ENCODE data around the gene TTC39C.

The TTC39C gene

GRCh38 chr18:23992089-23992940 lies 22.2 kb upstream of the TTC39C start:
- DNase-seq (ENCODE audit: low read depth, low spot score): no peak

DNA sequence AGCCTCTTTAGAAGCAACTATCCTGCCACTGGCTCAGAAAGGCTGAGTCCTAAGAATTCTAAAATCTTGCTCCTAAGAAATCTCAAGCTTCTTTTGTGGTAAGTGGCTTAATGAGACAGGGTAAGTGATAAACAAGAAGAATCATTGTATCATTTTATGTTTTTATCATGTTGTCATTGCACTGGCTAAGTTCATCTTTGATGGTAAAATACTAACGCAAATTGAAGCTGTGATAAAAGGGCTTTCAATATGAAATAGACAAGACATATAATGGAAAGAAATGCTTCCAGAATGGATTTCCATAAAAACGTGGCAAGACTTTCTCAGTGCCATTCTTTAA lies 21.6 kb upstream of the TTC39C start:
- DNase-seq (ENCODE audit: low read depth, low spot score): no peak

- no peak for DNase-seq (ENCODE audit: low read depth, low spot score)
Observed at GRCh38 chr18:23994361-23994902, 20.1 kb upstream of the TTC39C start.

DNA sequence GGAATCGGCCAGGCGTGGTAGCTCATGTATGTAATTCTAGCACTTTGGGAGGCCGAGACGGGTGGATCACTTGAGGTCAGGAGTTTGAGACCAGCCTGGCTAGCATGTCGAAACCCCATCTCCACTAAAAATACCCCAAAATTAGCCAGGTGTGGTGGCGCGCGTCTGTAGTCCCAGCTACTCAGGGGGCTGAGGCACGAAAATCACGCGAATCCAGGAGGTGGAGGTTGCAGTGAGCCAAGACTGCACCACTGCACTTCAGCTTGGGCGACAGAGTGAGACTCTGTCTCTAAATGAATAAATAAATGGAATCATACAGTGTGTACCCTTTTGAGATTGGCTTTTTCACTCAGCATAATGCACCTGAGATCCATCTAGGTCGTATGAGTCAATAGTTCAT lies 19.4 kb upstream of the TTC39C start:
- no peak for DNase-seq (ENCODE audit: low read depth, low spot score)

DNA sequence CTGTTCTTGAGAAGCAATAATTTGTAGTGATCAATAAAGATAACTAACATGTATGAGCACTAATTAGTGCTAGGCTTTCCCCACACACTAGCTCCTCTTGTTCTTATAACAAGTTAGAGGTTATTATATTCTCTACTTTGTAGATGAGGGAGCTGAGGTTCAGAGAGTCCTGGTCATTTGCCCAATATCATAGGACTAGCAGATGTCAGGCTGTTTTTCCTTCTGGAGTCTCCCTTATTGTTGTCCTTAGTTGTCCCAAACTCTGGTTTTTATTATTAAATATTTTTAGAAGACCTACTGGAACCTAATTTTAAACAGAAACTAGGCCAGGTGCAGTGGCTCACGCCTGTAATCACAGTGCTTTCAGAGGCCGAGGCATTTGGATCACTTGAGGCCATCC lies 16.5 kb upstream of the TTC39C start:
- DNase-seq (ENCODE audit: low read depth, low spot score): no peak

GRCh38 chr18:23998820-23999219 lies 15.7 kb upstream of the TTC39C start:
- no peak for DNase-seq (ENCODE audit: low read depth, low spot score)

DNA sequence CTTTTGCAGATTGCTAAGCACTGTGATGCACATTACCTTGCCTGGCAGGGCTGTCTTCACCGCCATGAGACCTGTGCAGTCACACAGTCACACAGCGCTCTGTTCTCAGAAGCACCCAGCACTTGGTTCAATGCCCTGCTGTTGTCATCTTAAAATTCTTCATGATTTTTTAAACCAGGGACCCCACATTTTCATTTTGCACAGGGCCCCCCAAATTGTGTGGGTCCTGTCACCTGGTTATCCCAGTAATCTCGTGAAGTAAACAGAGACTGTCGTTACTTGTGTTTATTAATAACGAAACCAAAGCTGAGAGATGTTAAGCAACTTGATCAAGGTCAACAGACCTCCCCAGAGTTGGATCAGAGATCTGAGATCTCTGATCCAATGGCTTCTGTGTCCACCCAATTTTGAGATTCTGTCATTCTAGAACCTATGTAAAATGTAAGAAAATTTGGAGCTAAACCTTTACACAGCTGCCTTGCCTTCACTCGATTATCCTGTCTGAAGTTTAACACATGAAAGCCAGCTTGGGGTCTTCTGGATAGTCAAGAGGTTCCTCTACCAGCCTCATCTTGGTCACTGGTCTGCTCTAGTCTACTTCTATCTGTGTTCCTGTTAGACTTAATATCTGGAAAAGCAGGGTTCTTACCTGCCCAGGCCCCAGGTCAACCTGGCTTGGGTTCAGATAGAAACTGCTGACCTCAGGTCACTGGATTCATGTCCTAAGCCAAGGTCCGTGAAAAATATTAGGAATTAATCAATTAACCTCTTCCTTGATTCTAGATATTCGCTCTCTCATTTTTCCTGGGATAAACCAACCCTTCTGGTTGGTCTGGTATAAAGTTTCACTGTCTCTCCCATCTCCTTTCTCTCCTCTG lies 13.7 kb upstream of the TTC39C start:
- DNase-seq (ENCODE audit: low read depth, low spot score): no peak

GRCh38 chr18:24002479-24002878 lies 12.1 kb upstream of the TTC39C start:
- DNase-seq (ENCODE audit: low read depth, low spot score): no peak

- no peak for DNase-seq (ENCODE audit: low read depth, low spot score)
Observed at GRCh38 chr18:24003288-24003687, 11.3 kb upstream of the TTC39C start.

DNA sequence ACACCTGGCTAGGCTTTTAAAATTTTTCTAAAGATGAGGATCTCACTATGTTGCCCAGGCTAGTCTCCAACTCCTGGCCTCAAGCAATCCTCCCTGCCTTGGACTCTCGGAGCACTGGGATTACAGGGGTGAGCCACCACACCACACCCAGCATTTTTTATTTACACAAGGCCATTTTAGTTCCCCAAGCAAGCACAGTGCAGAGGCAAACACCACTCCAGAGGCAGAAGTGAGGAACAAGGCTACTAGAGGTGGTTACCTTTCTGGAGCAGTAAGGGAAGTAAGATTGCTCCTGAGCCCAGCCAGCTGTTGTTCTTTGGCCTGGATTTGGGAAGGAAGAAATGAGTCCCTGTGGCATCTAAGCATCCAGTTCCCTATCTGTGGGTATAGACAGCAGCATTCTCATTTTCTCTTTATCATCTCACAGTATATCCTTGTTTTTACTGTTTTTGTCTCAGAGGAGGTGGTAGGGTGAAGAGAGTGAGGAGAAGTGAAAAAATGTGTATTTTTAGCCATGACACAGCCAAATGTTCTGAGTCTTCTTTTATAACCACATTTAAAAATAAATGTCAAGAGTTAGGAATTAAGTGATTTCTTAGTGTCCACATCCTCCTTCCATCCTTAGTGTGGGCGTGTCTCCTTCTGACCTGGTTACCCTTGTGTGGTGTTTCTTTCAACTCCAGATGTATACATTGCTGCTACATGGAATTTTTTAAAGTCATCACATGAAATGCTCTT lies 10.5 kb upstream of the TTC39C start:
- DNase-seq (ENCODE audit: low read depth, low spot score): no peak

DNA sequence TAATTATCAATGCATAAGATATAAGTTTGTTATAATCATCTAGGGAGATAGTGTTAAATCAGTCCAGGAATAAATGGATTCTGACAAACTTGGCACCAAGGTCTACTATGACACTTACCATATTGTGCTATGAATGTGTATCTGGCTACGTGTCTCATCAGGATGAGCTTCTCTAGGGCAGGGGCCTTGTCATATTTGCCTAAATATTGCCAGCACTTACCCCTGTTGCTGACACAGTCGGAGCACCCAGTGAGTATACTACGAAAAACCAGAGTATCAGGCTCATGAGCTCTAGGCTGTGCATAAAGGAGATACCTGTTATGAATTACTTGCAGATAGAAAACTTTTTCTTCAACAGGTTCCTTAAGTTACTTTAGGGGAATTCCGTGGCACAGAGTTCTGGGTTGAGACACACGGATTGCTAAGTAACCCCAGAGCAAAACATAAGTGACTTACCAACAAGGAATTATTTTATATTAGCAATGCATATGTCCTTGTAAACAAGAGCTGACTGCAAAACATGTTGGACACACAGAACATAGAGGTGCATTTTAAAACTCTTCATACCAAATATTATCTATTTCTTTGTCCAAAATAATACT lies 7.7 kb upstream of the TTC39C start:
- no peak for DNase-seq (ENCODE audit: low read depth, low spot score)

GRCh38 chr18:24009246-24009645 lies 5.3 kb upstream of the TTC39C start:
- no peak for DNase-seq (ENCODE audit: low read depth, low spot score)

DNA sequence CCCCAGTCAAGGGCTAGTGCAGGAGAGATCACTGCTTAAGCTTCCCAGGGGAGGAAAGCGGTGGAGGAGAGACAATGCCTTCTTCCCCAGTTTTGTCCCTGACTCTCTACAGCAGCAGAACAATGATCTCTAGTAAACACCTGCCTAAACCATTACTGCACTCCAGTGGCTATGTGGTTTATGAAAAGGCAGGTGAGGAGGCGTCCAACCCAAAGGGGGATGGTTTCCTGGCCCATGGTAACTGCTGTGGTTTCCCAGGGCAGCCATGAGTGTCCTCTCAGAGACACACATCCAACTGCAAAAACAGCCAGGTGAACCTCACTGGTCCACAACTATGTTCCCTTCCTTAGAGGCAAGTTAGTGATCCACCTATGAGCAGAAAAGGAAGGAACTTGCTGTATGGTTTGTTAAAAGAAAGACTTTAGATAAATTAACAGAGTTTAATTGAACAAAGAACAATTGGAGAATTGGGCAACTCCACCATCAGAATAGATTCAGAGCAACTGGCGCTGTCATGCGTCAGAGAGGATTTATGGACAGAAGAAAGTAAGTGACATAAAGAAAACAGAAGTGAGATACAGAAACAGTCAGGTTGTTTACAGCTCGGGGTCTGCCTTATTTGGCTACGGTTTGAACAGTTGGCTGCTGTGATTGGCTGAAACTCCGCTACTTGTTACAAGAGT lies 4.8 kb upstream of the TTC39C start:
- no peak for DNase-seq (ENCODE audit: low read depth, low spot score)

- DNase-seq (ENCODE audit: low read depth, low spot score): no peak
Observed at GRCh38 chr18:24010673-24011072, 3.9 kb upstream of the TTC39C start.

DNA sequence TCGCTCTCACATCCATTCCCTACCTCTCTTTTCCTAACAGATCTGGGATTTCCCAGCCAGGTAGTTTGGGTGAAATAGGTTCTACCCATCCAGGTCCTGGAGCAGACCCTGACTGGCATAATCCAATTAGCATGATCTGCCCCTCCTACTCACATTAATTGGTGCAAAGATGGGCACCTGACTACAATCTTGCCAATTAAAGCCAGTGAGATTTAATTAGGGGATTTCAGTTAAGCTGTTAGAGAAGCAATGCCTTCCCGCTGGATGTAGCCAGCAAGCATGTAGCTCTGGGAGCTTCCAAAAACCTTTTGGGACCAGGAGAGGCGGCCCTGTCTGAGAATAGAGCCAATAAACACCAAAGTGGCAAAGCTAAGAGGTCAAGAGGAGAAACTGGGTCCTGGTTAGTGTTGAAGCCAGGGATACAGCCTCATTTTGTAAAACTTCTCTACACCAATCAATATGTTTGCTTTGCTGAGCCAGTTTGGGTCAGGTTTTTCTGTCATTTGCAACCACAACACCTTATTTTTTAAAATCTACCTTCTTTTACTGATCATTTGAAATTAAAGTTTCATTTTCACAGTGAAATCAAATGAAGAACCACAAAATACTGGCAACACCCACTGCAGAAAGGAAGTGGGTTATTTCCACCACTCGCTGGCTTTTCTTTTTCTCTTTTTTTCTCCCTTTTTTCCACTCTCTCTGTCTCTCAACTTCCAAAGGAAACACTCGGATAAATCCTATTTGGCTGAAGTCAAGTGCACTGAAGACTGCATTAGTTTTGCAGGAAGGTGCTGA lies 3.2 kb upstream of the TTC39C start:
- no peak for DNase-seq (ENCODE audit: low read depth, low spot score)

DNA sequence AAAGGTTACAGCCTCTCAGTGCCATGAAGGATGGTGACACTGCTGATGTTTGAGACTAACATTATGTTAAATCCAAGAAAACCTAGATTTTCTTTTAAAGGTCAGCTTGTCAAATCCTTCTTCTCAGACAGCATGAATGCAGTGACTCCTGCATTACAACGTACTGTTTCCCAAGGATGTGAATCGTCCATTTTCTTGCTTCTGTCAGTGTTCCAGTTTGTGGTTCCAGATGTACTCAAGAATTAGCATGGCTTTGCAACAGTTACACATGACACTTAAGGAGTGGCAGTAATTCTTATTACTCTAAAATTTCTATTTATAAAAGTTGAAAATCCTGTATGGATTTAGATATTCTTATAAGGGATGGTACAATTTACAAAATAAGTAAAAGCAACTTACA lies 1.5 kb upstream of the TTC39C start:
- DNase-seq (ENCODE audit: low read depth, low spot score): no peak

- DNase-seq (ENCODE audit: low read depth, low spot score): peak; percentile 42
Observed at GRCh38 chr18:24014986-24015638, 558 bp downstream of the TTC39C start.

- DNase-seq (ENCODE audit: low read depth, low spot score): peak; percentile 10
Observed at GRCh38 chr18:24015639-24016631, 1.4 kb downstream of the TTC39C start.
